Skeletal muscle satellite cell (primary cell): ENCODE results near the gene SMOC2.

Source experiments
- H3K27me3 ChIP-seq: 2 replicates; pipeline ENCODE4 v1.7.0; 2013; ENCODE audit warnings: low read length; ENCODE audit not compliant: control insufficient read depth, insufficient read depth
- H3K36me3 ChIP-seq: 2 replicates; pipeline ENCODE4 v1.7.0; 2013; ENCODE audit warnings: mild to moderate bottlenecking, control low read depth, low read length; ENCODE audit not compliant: insufficient read depth
- H3K4me1 ChIP-seq: 2 replicates; pipeline ENCODE4 v1.7.0; 2013; ENCODE audit warnings: low read length; ENCODE audit not compliant: control insufficient read depth, insufficient read depth
- H3K4me2 ChIP-seq: 2 replicates; pipeline ENCODE4 v1.7.0; 2013; ENCODE audit warnings: mild to moderate bottlenecking, low read length
- H3K4me3 ChIP-seq: 2 replicates; pipeline ENCODE4 v1.7.0; 2013; ENCODE audit warnings: low read length
- H3K9ac ChIP-seq: 2 replicates; pipeline ENCODE4 v1.7.0; 2013; ENCODE audit warnings: mild to moderate bottlenecking, low read depth, low read length, moderate library complexity
- H3K9me3 ChIP-seq: replicated peaks from 2 replicates; pipeline ENCODE4 v1.7.0; 2013; ENCODE audit warnings: mild to moderate bottlenecking, control low read depth, low read length

Gene SMOC2

GRCh38 chr6:168495636-168496035, 54.7 kb downstream of the SMOC2 start:
- no peaks in the 10 kb centered on the region for H3K27me3 ChIP-seq
- H3K4me2 ChIP-seq: no peak overlapping the region
- peaks cover 8% of the 10 kb centered on the region for H3K9me3 ChIP-seq
- H3K4me3 ChIP-seq: no peak overlapping the region
- H3K4me1 ChIP-seq: no peaks in the 10 kb centered on the region
- no peaks in the 10 kb centered on the region for H3K36me3 ChIP-seq
- no peak overlapping the region for H3K9ac ChIP-seq

GRCh38 chr6:168496139-168496996, 55.4 kb downstream of the SMOC2 start:
- Histone ChIP-seq H3K4me2 (no peak overlapping the region), H3K27me3 (no peaks in the 10 kb centered on the region), H3K36me3 (no peaks in the 10 kb centered on the region), H3K4me1 (no peaks in the 10 kb centered on the region), H3K4me3 (no peak overlapping the region), H3K9me3 (peaks cover 10% of the 10 kb centered on the region), H3K9ac (no peak overlapping the region)

- Histone ChIP-seq H3K4me3 (no peak overlapping the region), H3K9ac (no peak overlapping the region), H3K36me3 (no peaks in the 10 kb centered on the region), H3K4me2 (no peak overlapping the region), H3K27me3 (no peaks in the 10 kb centered on the region), H3K4me1 (no peaks in the 10 kb centered on the region), H3K9me3 (peaks cover 10% of the 10 kb centered on the region)
Measured at GRCh38 chr6:168496997-168497331, 56.0 kb downstream of the SMOC2 start.

GRCh38 chr6:168497381-168497780, 56.4 kb downstream of the SMOC2 start:
- peaks cover 10% of the 10 kb centered on the region for H3K9me3 ChIP-seq
- no peaks in the 10 kb centered on the region for H3K36me3 ChIP-seq
- no peaks in the 10 kb centered on the region for H3K4me1 ChIP-seq
- H3K4me3 ChIP-seq: no peak overlapping the region
- H3K9ac ChIP-seq: no peak overlapping the region
- no peak overlapping the region for H3K4me2 ChIP-seq
- no peaks in the 10 kb centered on the region for H3K27me3 ChIP-seq

GRCh38 chr6:168498161-168498843, 57.3 kb downstream of the SMOC2 start:
- Histone ChIP-seq H3K9me3 (peaks cover 10% of the 10 kb centered on the region), H3K27me3 (no peaks in the 10 kb centered on the region), H3K4me2 (no peak overlapping the region), H3K4me3 (no peak overlapping the region), H3K4me1 (no peaks in the 10 kb centered on the region), H3K36me3 (no peaks in the 10 kb centered on the region), H3K9ac (no peak overlapping the region)

- no peaks in the 10 kb centered on the region for H3K36me3 ChIP-seq
- H3K4me2 ChIP-seq: no peak overlapping the region
- H3K4me3 ChIP-seq: no peak overlapping the region
- H3K9me3 ChIP-seq: peaks cover 10% of the 10 kb centered on the region
- no peaks in the 10 kb centered on the region for H3K27me3 ChIP-seq
- H3K9ac ChIP-seq: no peak overlapping the region
- no peaks in the 10 kb centered on the region for H3K4me1 ChIP-seq
Measured at GRCh38 chr6:168499045-168499650, 58.2 kb downstream of the SMOC2 start.

GRCh38 chr6:168500519-168500918, 59.5 kb downstream of the SMOC2 start:
- Histone ChIP-seq H3K4me1 (no peaks in the 10 kb centered on the region), H3K27me3 (no peaks in the 10 kb centered on the region), H3K9ac (no peak overlapping the region), H3K9me3 (peaks cover 10% of the 10 kb centered on the region), H3K36me3 (no peaks in the 10 kb centered on the region), H3K4me2 (no peak overlapping the region), H3K4me3 (no peak overlapping the region)

GRCh38 chr6:168501561-168501960, 60.6 kb downstream of the SMOC2 start:
- Histone ChIP-seq H3K4me2 (no peak overlapping the region), H3K36me3 (no peaks in the 10 kb centered on the region), H3K9ac (no peak overlapping the region), H3K4me3 (no peak overlapping the region), H3K9me3 (peaks cover 10% of the 10 kb centered on the region), H3K27me3 (no peaks in the 10 kb centered on the region), H3K4me1 (no peaks in the 10 kb centered on the region)

- Histone ChIP-seq H3K4me1 (no peaks in the 10 kb centered on the region), H3K9ac (no peak overlapping the region), H3K36me3 (no peaks in the 10 kb centered on the region), H3K4me2 (no peak overlapping the region), H3K4me3 (no peak overlapping the region), H3K27me3 (no peaks in the 10 kb centered on the region), H3K9me3 (peaks cover 5% of the 10 kb centered on the region)
Measured at GRCh38 chr6:168504366-168504765, 63.4 kb downstream of the SMOC2 start.

GRCh38 chr6:168506460-168506859, 65.5 kb downstream of the SMOC2 start:
- H3K4me1 ChIP-seq: no peaks in the 10 kb centered on the region
- no peaks in the 10 kb centered on the region for H3K36me3 ChIP-seq
- no peaks in the 10 kb centered on the region for H3K27me3 ChIP-seq
- H3K4me3 ChIP-seq: no peak overlapping the region
- H3K4me2 ChIP-seq: no peak overlapping the region
- H3K9me3 ChIP-seq: peaks cover 2% of the 10 kb centered on the region
- no peak overlapping the region for H3K9ac ChIP-seq

- Histone ChIP-seq H3K4me1 (no peaks in the 10 kb centered on the region), H3K9me3 (peaks cover 2% of the 10 kb centered on the region), H3K4me3 (no peak overlapping the region), H3K9ac (no peak overlapping the region), H3K27me3 (no peaks in the 10 kb centered on the region), H3K4me2 (no peak overlapping the region), H3K36me3 (no peaks in the 10 kb centered on the region)
Measured at GRCh38 chr6:168507297-168507696, 66.3 kb downstream of the SMOC2 start.
